Spleen (tissue), 7 donors: ENCODE data around the gene RBBP8NL.

Experiments
- POLR2A ChIP-seq, 3 donors: fragments of 450-650 bp; IDR thresholded peaks; one replicate each; pipeline ENCODE4 v1.5.1; 2017; ENCODE audit warnings: antibody characterized with exemption in 3 of 3, mild to moderate bottlenecking in 1 of 3
- POLR2AphosphoS5 ChIP-seq, 3 donors: sonication (generic); formaldehyde crosslinking; IDR thresholded peaks; one replicate each; pipeline ENCODE4 v1.5.1; 2017; ENCODE audit warnings: antibody characterized with exemption in 3 of 3
- TF ChIP-seq, protein P1 (sequence below), 11 experiments: fragments of 200-600 bp in 7 of 11; fragments of 450-650 bp in 4 of 11; sonication (generic) in 4 of 11; IDR thresholded peaks in 8 of 11; conservative IDR thresholded peaks in 3 of 11; 1 replicate in 7 of 11; 2 replicates in 4 of 11; pipeline versions ENCODE4 v1.4.0 to v1.8.0; 2016 to 2021; ENCODE audit warnings: antibody characterized with exemption in 11 of 11, inconsistent platforms in 4 of 11, mild to moderate bottlenecking in 1 of 11
- donor health status: DM: no; HTN: no; CAD: no; lungs with moderate emphysema.
- donor health status: DM: no; HTN: no; CAD: no.
- donor health status: DM: no; HTN: no; CAD: no.

DNA sequence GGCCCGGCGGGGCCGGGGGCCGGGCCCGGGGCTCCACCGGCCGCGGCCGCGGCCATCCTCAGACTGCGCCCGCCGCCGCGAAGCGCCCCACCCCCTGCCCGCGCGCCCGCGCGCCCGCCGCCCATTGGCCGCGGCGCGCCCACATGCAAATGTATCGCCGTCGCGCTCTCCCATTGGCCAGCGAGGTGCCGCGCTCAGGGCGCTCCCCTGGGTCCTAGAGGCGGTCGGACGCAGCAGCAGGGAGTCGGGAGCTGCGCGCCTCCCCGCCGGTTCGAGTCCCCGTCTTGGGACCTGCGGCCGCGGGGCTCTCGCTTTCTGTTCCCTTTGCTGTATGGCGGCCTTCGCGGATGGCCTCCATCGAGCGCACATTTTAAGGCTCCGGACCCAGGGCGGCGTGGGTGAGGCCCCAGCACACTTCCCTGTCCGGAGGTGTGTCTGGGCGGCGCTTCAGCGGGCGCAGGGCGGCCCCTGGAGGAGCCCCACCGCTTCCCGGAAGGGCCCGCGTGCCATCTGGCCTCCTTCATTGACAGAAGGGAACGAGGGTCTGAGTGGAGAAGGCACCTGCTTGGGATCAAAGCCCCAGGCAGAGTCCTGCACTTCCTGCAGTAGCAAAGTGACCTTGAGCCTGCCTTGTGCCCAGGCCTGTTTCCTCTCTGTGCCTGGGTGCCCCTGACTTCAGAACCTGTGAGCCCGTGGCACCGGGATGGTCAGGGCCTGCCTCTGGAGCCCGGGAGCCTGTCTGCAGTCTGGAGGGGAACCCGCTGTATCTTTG lies 19.9 kb downstream of the RBBP8NL start, which contains the start of gene CABLES2:
- TF ChIP-seq, protein P1, sequence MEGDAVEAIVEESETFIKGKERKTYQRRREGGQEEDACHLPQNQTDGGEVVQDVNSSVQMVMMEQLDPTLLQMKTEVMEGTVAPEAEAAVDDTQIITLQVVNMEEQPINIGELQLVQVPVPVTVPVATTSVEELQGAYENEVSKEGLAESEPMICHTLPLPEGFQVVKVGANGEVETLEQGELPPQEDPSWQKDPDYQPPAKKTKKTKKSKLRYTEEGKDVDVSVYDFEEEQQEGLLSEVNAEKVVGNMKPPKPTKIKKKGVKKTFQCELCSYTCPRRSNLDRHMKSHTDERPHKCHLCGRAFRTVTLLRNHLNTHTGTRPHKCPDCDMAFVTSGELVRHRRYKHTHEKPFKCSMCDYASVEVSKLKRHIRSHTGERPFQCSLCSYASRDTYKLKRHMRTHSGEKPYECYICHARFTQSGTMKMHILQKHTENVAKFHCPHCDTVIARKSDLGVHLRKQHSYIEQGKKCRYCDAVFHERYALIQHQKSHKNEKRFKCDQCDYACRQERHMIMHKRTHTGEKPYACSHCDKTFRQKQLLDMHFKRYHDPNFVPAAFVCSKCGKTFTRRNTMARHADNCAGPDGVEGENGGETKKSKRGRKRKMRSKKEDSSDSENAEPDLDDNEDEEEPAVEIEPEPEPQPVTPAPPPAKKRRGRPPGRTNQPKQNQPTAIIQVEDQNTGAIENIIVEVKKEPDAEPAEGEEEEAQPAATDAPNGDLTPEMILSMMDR (IDR thresholded peaks at IDR 0.05 in 8 of 11, conservative IDR thresholded peaks at IDR 0.05 in 3 of 11) = peak in 9 of 11 experiments; percentile 4 to 66 (median 42)
- TF ChIP-seq POLR2A (IDR thresholded peaks at IDR 0.05) = no peak
- peak; percentile 61 to 84 (median 76) for TF ChIP-seq POLR2AphosphoS5 (IDR thresholded peaks at IDR 0.05)
